DND-41 (cell line): ENCODE data around the gene VPS54.

ENCODE experiments used
- ATAC-seq: fragments of 200-7000 bp; cut with Tn5 transposase; 3 replicates; pipeline ENCODE4 v1.9.1; 2021; ENCODE audit warnings: low read depth; ENCODE audit not compliant: insufficient read depth
- DNase-seq: peaks from one replicate; pipeline ENCODE4 v3.0.0-alpha.2; 2020
- H2AFZ ChIP-seq: 2 replicates; pipeline ENCODE4 v1.6.0; 2012; ENCODE audit warnings: low read depth, low read length
- H3K27ac ChIP-seq: 2 replicates; pipeline ENCODE4 v1.5.1; 2012; ENCODE audit warnings: low read length, inconsistent platforms
- H3K27me3 ChIP-seq: fragments of 200-600 bp; sonication (generic); 2 replicates; pipeline ENCODE4 v1.6.0; 2012; ENCODE audit warnings: low read length, mild to moderate bottlenecking, inconsistent platforms; ENCODE audit not compliant: insufficient read depth, poor library complexity
- H3K36me3 ChIP-seq: 2 replicates; pipeline ENCODE4 v1.5.1; 2012; ENCODE audit warnings: low read length, inconsistent platforms; ENCODE audit not compliant: insufficient read depth
- H3K4me1 ChIP-seq: 2 replicates; pipeline ENCODE4 v1.5.1; 2012; ENCODE audit warnings: mild to moderate bottlenecking, low read length; ENCODE audit not compliant: insufficient read depth
- H3K4me2 ChIP-seq: 2 replicates; pipeline ENCODE4 v1.6.0; 2012; ENCODE audit warnings: mild to moderate bottlenecking, moderate library complexity, low read length, inconsistent platforms; ENCODE audit not compliant: insufficient read depth
- H3K4me3 ChIP-seq, 2 experiments: fragments of 200-600 bp in 1 of 2; shearing (Covaris generic) in 1 of 2; 2 replicates each; pipeline ENCODE4 v1.5.1; 2012 to 2016; ENCODE audit warnings: inconsistent platforms in 2 of 2, low read length in 2 of 2, mild to moderate bottlenecking in 2 of 2, low read depth in 1 of 2, moderate library complexity in 1 of 2
- H3K79me2 ChIP-seq: 2 replicates; pipeline ENCODE4 v1.6.0; 2012; ENCODE audit warnings: low read length, inconsistent platforms; ENCODE audit not compliant: insufficient read depth
- H3K9ac ChIP-seq: 2 replicates; pipeline ENCODE4 v1.6.0; 2012; ENCODE audit warnings: low read depth, mild to moderate bottlenecking, inconsistent platforms, low read length, moderate library complexity
- H3K9me3 ChIP-seq: 2 replicates; pipeline ENCODE4 v1.5.1; 2012; ENCODE audit warnings: low read length, moderate library complexity, mild to moderate bottlenecking, inconsistent platforms; ENCODE audit not compliant: insufficient read depth, severe bottlenecking
- H4K20me1 ChIP-seq: 2 replicates; pipeline ENCODE4 v1.6.0; 2012; ENCODE audit warnings: low read length; ENCODE audit not compliant: insufficient read depth
- CTCF ChIP-seq: IDR thresholded peaks from 2 replicates; pipeline ENCODE4 v1.5.1; 2012; ENCODE audit warnings: borderline replicate concordance, low read length, moderate library complexity, mild to moderate bottlenecking; ENCODE audit not compliant: poor library complexity, severe bottlenecking; ENCODE audit errors: extremely low read depth
- EZH2 ChIP-seq: IDR thresholded peaks from 3 replicates; pipeline ENCODE4 v1.6.1; 2012; ENCODE audit warnings: borderline replicate concordance, low read depth, mild to moderate bottlenecking, moderate library complexity, low read length, inconsistent platforms; ENCODE audit not compliant: severe bottlenecking

VPS54 gene

DNA sequence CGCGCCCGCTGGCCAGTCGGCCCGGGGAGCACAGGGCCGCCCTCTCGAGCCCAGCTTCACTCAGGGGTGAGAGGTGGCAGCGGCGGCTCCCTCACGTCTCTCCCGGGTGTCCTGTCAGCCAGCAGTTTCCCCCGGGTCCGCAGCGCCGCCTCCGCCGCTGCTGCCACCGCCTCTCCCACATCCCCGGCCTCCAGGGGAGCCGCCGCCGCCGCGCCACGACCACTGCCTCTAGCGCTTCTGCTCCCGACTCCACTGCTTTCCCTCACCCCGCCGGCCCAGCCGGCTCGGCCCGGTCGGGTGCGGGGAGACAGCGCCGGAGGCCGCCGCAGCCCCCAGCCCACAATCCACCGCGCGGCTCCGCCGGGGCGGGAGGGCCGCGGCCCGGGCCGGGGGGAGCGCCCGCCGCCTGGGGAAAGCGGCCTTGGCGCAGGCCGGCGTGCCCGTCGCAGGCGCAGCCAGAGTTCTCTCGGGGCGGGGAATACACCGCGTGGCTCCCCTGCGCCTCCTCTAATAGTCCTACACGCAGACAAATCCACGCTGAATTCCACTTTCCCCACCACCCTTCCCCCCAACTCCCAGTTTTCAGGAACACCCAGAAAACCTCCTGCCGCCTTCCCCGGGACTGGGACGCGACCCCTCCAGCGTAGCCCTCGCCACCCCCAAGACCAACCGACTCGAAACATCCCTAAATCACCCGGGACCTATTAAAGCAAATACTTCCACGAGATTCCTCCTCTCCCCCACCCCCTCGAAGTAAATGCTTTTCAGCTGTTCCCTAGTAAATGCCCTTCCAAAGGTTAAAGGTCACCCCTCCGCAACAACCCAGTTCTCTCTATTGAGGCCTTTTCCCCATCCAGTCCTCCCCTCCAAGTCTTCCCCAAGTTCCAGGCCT is at the start of gene VPS54:
TSS of gene VPS54 (minus strand) at position 346 of the 892 bp plus-strand sequence. CDS start 35,429 bp downstream, outside the sequence.
- Histone ChIP-seq H3K9ac (peak within 1 kb of the TSS; percentile 72), H3K4me2 (peak within 1 kb of the TSS; percentile 59), H3K79me2 (peaks cover 55% of the 10 kb centered on the region), H3K27me3 (no peaks in the 10 kb centered on the region), H3K36me3 (no peaks in the 10 kb centered on the region), H3K4me3 (peak within 1 kb of the TSS; percentile 62 to 70), H3K4me1 (peaks cover 45% of the 10 kb centered on the region), H3K27ac (peak within 1 kb of the TSS; percentile 87), H4K20me1 (peaks cover 3% of the 10 kb centered on the region; the same call in 1 of the 2 replicates), H2AFZ (peak within 1 kb of the TSS; percentile 97), H3K9me3 (no peaks in the 10 kb centered on the region)
- ATAC-seq, result peak; percentile 81
- DNase-seq, result peak; percentile 63
- TF ChIP-seq CTCF (peak; percentile 4), EZH2 (no peak)

- Histone ChIP-seq H3K4me2 (no peak overlapping the region), H3K9ac (no peak overlapping the region), H3K27ac (no peak overlapping the region), H3K4me1 (peaks cover 2% of the 10 kb centered on the region; the same call in 1 of the 2 replicates), H3K36me3 (no peaks in the 10 kb centered on the region), H4K20me1 (no peaks in the 10 kb centered on the region), H3K4me3 (no peak overlapping the region), H2AFZ (no peak overlapping the region), H3K79me2 (no peaks in the 10 kb centered on the region), H3K27me3 (no peaks in the 10 kb centered on the region), H3K9me3 (no peaks in the 10 kb centered on the region)
- ATAC-seq (no peak), DNase-seq (no peak)
- TF ChIP-seq EZH2, result no peak
Observed at GRCh38 chr2:64067326-64067725, 48.1 kb upstream of the VPS54 start.

GRCh38 chr2:64065516-64065915 is 46.3 kb upstream of the VPS54 start:
- Histone ChIP-seq H3K4me3 (no peak overlapping the region), H3K9ac (no peak overlapping the region), H3K79me2 (no peaks in the 10 kb centered on the region), H3K27me3 (no peaks in the 10 kb centered on the region), H4K20me1 (no peaks in the 10 kb centered on the region), H3K27ac (no peak overlapping the region), H3K9me3 (no peaks in the 10 kb centered on the region), H3K36me3 (no peaks in the 10 kb centered on the region), H2AFZ (no peak overlapping the region), H3K4me1 (peaks cover 2% of the 10 kb centered on the region; the same call in 1 of the 2 replicates), H3K4me2 (no peak overlapping the region)
- TF ChIP-seq CTCF, result no peak
- TF ChIP-seq EZH2, result no peak
- ATAC-seq (no peak), DNase-seq (no peak)

- Histone ChIP-seq H3K27ac (no peak overlapping the region), H3K79me2 (no peaks in the 10 kb centered on the region)
Observed at GRCh38 chr2:64063924-64064331, 44.7 kb upstream of the VPS54 start.

More at GRCh38 chr2:64063924-64064331, 44.7 kb upstream of the VPS54 start:
- Histone ChIP-seq H4K20me1 (no peaks in the 10 kb centered on the region), H3K27me3 (no peaks in the 10 kb centered on the region), H3K9me3 (no peaks in the 10 kb centered on the region), H3K4me2 (no peak overlapping the region), H3K4me1 (peaks cover 2% of the 10 kb centered on the region; the same call in 1 of the 2 replicates), H3K36me3 (no peaks in the 10 kb centered on the region), H3K4me3 (no peak overlapping the region), H2AFZ (no peak overlapping the region), H3K9ac (no peak overlapping the region)
- TF ChIP-seq CTCF, result no peak
- no peak for TF ChIP-seq EZH2
- no peak for ATAC-seq
- no peak for DNase-seq
